AG09319 (cell line): ENCODE data around the gene FAM13A.
"Not testable (repeated sequence)": the region's sequence is repeated elsewhere in the genome, so short reads cannot be mapped to it uniquely, and the experiment has no call there.

Source experiments
- DNase-seq: peaks from one replicate; pipeline ENCODE4 v3.0.0-alpha.2; 2010; ENCODE audit warnings: low read depth; ENCODE audit errors: extremely low read depth
- CTCF ChIP-seq: IDR thresholded peaks from 2 replicates; pipeline ENCODE4 v1.5.1; 2011; ENCODE audit warnings: low read depth, mild to moderate bottlenecking, inconsistent platforms, low read length, moderate library complexity

The FAM13A gene

DNA sequence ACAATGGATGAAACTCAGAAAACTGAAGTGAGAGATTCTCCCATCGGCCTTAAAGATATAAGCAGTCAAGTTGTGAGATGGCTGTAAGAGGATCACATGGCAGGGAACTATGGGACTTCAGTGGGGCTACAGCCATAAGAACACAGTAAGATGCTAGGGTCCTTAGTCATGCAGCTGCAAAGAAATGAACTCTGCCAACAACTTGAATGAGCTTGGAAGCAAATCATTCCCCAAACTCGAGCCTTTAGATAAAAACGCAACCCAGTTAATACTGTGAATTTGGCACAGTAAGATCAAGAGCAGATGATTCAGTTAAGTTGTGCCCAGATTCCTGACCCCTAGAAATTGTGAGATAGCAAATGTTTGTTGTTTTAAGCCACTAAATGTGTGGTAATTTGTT, 117.3 kb downstream of the FAM13A start:
- no peak for DNase-seq
- TF ChIP-seq CTCF: no peak

- peak; percentile 84 for DNase-seq
- TF ChIP-seq CTCF: no peak; the same call in 1 of the 2 replicates
These were observed 118.8 kb downstream of the FAM13A start for GRCh38 chr4:88938138-88938537.

DNA sequence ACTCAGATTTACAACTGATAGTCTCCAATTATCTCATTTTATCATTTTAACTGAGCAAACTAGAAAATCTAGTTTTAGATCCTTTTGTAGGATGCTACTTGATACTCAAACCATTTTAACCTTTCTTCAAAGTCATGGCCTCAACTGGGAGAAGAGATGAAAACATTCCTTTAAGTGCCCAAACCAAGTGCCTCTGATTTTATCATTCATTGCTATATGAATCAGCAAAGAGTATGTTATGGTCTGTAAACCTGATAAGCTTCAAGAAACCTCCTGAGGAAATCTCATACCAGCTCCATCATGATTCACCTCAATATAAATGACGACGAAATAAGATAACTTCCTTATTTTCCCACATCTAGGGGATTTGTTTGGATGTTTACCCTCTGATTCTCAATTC, 119.9 kb downstream of the FAM13A start:
- DNase-seq: no peak
- TF ChIP-seq CTCF: no peak

DNA sequence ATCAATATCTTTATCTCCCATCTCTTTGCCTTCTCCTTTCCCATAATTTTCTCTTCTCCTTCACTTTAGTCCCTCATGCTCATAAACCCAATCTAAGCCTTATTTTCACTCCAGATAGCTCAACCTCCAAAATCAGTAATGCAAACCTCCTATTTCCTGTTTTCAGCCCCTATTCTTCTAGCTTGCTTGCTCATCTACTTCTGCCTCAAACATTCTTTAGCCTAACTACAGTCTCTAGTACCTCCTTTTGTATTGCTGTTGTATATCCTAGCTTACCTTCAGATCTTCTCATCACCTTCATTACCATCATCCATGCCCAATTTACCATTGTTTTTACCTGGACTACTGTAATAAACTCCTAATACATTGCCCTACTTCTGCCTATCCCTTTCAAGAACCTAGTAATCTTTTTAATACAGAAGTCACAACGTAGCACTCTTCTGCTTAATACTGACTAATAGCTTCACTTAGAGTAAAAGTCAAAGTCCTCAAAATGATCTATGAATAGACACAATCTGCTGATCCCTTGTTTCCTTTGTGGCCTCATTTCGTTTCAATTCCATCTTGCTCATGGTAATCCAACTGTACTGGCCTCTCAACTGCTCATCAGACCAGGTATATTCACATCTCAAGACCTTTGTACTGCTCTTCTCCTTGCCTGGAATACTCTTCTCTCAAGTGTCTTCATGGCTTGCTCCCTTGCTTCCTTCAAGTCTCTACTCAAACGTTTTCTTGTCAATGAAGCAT, 123.4 kb downstream of the FAM13A start:
- DNase-seq: no peak
- TF ChIP-seq CTCF: no peak

DNA sequence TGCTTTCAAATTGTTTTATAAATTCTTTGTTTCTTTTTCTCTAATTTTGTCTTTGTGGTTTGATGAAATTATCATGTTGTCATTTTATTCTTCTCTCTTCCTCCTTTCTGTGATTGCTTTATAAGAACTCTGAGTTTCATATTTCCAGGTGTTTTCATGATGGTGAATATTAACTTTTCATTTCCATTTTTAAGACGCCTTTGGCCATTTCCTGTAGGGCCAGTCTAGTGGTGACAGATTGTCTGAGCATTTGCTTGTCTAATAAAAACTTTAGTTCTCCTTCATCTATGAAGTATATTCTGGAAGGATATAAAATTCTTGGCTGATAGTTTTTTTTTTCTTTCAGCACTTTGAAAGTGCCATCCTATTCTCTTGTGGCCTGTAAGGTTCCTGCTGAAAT, 128.1 kb downstream of the FAM13A start:
- no peak for TF ChIP-seq CTCF
- no peak for DNase-seq

DNA sequence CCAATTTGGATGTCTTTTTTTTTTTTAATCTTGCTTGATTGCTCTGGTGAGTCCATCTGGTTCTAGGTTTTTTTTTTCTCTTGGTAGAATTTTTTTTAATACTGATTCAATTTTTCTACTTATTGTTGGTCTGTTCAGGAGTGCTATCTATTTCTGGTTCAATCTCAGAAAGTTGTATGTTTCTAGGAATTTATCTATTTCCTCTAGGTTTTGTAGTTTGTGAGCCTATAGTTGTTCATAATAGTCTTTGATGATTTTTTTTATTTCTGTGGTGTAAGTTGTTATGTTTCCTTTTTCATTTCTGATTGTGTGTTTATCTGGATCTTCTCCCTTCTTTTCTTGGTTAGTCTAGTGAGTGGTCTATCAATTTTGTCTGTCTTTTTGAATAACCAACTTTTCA, 129.6 kb downstream of the FAM13A start:
- no peak for DNase-seq
- no peak for TF ChIP-seq CTCF

DNA sequence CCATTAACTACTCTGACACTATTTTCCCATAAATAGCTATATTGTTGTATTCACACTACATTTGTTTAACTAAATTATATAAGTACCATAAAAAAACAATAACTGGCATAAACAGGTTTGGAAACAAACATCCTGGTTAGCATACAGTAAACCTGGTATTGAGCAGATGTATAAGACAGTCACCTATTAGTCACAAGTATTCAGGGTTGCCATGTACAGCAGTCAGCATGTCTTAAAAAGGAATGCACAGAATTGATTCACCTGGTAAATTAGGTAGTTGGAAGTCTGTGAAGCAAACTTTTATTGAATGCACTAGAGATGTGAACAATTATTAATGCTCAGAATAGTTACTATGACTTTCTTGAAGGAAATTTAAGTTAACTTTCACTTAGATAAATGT, 137.9 kb downstream of the FAM13A start:
- no peak for TF ChIP-seq CTCF

DNA sequence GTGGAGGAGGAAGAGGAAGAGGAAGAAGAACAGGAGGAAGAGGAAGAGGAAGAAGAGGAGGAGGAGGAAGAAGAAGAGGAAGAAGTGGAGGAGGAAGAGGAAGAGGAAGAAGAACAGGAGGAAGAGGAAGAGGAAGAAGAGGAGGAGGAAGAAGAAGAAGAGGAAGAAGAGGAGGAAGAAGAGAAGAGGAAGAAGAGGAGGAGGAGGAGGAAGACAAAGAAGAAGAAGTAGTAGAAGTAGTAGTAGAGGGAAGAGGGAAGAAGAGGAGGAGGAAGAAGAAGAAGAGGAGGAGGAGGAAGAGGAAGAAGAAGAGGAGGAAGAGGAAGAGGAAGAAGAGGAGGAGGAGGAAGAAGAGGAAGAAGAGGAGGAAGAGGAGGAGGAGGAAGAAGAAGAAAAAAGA, 143.8 kb downstream of the FAM13A start:
- not testable (repeated sequence) for DNase-seq

More for the DNA sequence above, 137.9 kb downstream of the FAM13A start:
- no peak for DNase-seq
